Body of pancreas (tissue), 4 donors: ENCODE measurements around the gene AP2A2. TPM values are rescaled to one million over a fixed set of nuclear protein-coding genes. Genes with fewer than 3 reads are reported as not detected.

ENCODE experiments used
- ATAC-seq: fragments of 150-250 bp; one replicate; pipeline ENCODE4 v1.9.1; 2016
- DNase-seq, 4 donors: peaks; one replicate each; pipeline ENCODE4 v3.0.0-alpha.2; 2019
- H3K27ac ChIP-seq, 4 donors: fragments of 200-600 bp; sonication (generic); 1 replicate in 3 of 4; 2 replicates in 1 of 4; pipeline versions ENCODE4 v1.5.1 to v1.6.1; 2016 to 2019; ENCODE audit warnings: mild to moderate bottlenecking in 1 of 4, mixed read lengths in 1 of 4, moderate library complexity in 1 of 4
- H3K27me3 ChIP-seq, 2 donors: fragments of 200-600 bp; sonication (generic); one replicate each; pipeline ENCODE4 v1.6.0; 2016; ENCODE audit warnings: mild to moderate bottlenecking in 1 of 2
- H3K36me3 ChIP-seq, 2 donors: fragments of 200-600 bp; sonication (generic); replicated peaks in 1 of 2; 2 replicates each; pipeline ENCODE4 v1.5.1; 2016; ENCODE audit warnings: low read depth in 2 of 2; ENCODE audit not compliant: insufficient read depth in 1 of 2
- H3K4me1 ChIP-seq: fragments of 200-600 bp; sonication (generic); one replicate; pipeline ENCODE4 v1.6.0; 2016
- H3K4me3 ChIP-seq, 2 donors: fragments of 200-600 bp; sonication (generic); 1 replicate in 1 of 2; 2 replicates in 1 of 2; pipeline ENCODE4 v1.5.1; 2016 to 2019
- H3K9me3 ChIP-seq, 3 donors: fragments of 200-600 bp; sonication (generic); 1 replicate in 2 of 3; 2 replicates in 1 of 3; pipeline ENCODE4 v1.5.1; 2016
- POLR2A ChIP-seq, 3 donors: fragments of 450-650 bp; IDR thresholded peaks; one replicate each; pipeline ENCODE4 v1.6.1; 2016; ENCODE audit warnings: antibody characterized with exemption in 3 of 3, mild to moderate bottlenecking in 2 of 3
- WGBS, 2 donors: methylation state at CpG; one replicate each; pipeline ENCODE4 v1.1.5; 2017; 5-methylcytosine and 5-hydroxymethylcytosine counted together
- intact Hi-C: fragments of 100-400 bp; cut with DNase I; formaldehyde crosslinking; loops from one replicate; pipeline ENCODE4 v1.15.1; 2023
- total RNA-seq, 2 donors: library from RNA; depleted of rRNA; stranded (reverse); fragments of >200 nt; gene quantifications; one replicate each; pipeline ENCODE4 v1.1.0, GENCODE V29; 2016
- TF ChIP-seq, protein P1 (sequence below), 7 experiments: fragments of 450-650 bp in 4 of 7; fragments of 200-600 bp in 3 of 7; sonication (generic) in 3 of 7; IDR thresholded peaks; one replicate each; pipeline ENCODE4 v1.5.1; 2016 to 2019; ENCODE audit warnings: antibody characterized with exemption in 7 of 7

The AP2A2 gene
- total RNA-seq, 2 donors from 2014 or later, result 40.7 to 77.8 TPM

DNA sequence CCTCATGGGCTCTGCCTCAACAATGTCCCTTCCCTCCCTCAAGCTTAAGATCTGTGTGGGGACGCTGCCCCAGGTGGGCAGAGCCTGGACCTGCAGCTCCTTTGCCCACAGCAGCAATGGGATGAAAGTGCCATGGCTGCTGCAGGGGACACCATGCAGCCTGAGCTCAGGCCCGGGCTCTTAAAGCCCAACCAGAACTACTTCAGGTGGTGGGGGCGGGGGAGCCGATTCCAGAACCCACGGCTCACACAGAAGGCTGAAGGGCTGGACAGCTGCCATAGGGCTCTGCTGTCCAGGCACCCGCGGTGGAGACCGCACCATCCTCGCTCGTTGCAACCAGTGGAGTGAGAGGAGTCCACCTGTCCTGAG is 27.5 kb upstream of the AP2A2 start:
- Histone ChIP-seq H3K9me3 (no peaks in the 10 kb centered on the region), H3K4me1 (no peaks in the 10 kb centered on the region), H3K27me3 (no peaks in the 10 kb centered on the region), H3K27ac (no peak overlapping the region), H3K4me3 (no peak overlapping the region), H3K36me3 (peaks cover 13 to 37% of the 10 kb centered on the region in 2 donors)
- no peak for TF ChIP-seq POLR2A (IDR thresholded peaks at IDR 0.05)
- TF ChIP-seq, protein P1, sequence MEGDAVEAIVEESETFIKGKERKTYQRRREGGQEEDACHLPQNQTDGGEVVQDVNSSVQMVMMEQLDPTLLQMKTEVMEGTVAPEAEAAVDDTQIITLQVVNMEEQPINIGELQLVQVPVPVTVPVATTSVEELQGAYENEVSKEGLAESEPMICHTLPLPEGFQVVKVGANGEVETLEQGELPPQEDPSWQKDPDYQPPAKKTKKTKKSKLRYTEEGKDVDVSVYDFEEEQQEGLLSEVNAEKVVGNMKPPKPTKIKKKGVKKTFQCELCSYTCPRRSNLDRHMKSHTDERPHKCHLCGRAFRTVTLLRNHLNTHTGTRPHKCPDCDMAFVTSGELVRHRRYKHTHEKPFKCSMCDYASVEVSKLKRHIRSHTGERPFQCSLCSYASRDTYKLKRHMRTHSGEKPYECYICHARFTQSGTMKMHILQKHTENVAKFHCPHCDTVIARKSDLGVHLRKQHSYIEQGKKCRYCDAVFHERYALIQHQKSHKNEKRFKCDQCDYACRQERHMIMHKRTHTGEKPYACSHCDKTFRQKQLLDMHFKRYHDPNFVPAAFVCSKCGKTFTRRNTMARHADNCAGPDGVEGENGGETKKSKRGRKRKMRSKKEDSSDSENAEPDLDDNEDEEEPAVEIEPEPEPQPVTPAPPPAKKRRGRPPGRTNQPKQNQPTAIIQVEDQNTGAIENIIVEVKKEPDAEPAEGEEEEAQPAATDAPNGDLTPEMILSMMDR (IDR thresholded peaks at IDR 0.05), result peak in 2 of 7 experiments; percentile 8 to 21
- intact Hi-C loops, result no loop called here
- 64% methylated on average over 10 of the region's 10 CpGs; no CpG with 5 or more reads in 1 of the 2 donors for WGBS, 2 donors
- DNase-seq (no peak), ATAC-seq (peak; percentile 28)

DNA sequence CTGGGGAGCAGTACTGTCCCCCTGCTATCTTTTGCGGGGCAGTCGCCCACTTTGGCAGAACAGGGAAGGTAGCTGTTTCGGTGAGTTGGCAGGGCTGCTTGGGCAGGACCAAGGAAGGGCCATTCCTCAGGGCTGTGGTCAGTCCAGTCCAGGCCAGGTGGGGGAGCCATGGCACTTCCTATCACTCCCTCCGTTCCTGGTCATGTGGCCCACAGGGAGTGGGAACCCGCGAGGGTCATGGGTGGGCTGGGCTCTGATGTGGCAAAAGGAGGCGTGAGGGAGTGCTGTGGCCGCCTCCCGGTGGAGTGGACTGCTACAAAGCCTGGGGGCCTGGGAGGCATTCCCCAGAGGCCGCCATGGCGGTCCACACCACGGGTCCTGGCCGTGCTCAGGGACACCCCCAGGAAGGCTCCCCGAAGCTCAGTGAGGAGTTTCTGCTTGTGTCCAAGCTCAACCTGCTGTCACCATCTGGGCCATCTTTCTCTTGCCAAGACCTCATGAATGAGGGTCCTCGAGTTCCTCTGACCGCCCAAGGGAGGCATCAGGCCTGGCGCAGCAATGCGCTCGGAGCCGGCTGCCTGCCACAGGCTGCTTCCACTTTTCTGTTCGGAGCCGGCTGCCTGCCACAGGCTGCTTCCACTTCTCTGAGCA is 27.0 kb upstream of the AP2A2 start:
- Histone ChIP-seq H3K27me3 (no peaks in the 10 kb centered on the region), H3K4me1 (no peaks in the 10 kb centered on the region), H3K4me3 (no peak overlapping the region), H3K9me3 (no peaks in the 10 kb centered on the region), H3K27ac (no peak overlapping the region), H3K36me3 (peaks cover 17 to 39% of the 10 kb centered on the region in 2 donors)
- ATAC-seq (no peak), DNase-seq (peak in 1 of 4 donors; percentile 39)
- intact Hi-C loops, result no loop called here
- TF ChIP-seq, protein P1 (IDR thresholded peaks at IDR 0.05), result peak in 4 of 7 experiments; percentile 15 to 31 (median 18)
- no peak for TF ChIP-seq POLR2A (IDR thresholded peaks at IDR 0.05)
- 86 to 100% methylated on average over 2 to 16 of the region's 22 CpGs for WGBS, 2 donors

DNA sequence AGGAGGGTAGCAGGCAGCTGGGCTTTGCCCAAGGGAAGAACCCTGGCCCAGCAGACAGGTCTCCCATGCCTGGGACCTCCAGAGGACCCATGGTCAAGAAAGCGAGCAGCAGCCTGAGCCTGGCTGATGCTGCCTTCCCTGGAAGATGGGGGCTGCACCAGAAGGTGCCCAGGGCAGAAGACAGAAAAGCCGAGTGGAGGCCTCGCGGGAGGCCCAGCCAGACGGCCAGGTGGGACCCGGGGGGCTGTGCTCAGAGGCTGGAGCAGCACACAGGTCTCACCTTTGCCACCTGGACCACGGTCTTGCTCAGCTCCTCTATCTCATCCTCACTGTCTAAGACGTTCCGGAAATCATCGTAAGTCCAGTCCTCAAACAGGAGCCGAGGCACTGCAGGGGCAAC is 25.9 kb upstream of the AP2A2 start:
- intact Hi-C loops, result no loop called here
- H3K27ac ChIP-seq, result no peak overlapping the region
- DNase-seq (no peak), ATAC-seq (no peak)
- H3K9me3 ChIP-seq, result no peaks in the 10 kb centered on the region
- H3K4me3 ChIP-seq, result no peak overlapping the region
- H3K36me3 ChIP-seq, result peaks cover 17 to 44% of the 10 kb centered on the region in 2 donors
- H3K27me3 ChIP-seq, result no peaks in the 10 kb centered on the region
- WGBS, 2 donors, result 90 to 94% methylated on average over 7 to 10 of the region's 11 CpGs
- TF ChIP-seq, protein P1 (IDR thresholded peaks at IDR 0.05), result no peak
- no peak for TF ChIP-seq POLR2A (IDR thresholded peaks at IDR 0.05)
- no peaks in the 10 kb centered on the region for H3K4me1 ChIP-seq

DNA sequence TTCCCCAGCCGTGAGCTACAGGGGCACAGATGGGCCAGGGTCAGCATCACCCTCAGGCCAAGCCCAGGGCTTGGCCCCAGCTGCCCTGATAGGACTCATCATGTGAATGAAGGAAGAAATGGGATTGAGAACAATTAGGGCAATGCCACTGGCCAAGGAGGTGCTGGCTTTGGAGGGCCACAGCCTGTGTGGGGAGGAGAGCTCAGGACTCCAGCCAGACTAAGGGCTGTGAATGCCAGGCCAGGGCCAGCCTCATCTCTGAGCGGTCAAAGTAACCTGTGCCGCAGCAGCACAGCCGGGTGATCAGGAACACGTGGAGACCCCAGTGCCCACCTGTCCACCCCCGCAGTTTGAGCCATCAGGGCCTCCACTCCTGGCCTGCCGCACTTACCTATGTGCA is 25.1 kb upstream of the AP2A2 start:
- Histone ChIP-seq H3K4me1 (peaks cover 7% of the 10 kb centered on the region), H3K9me3 (no peaks in the 10 kb centered on the region), H3K27me3 (no peaks in the 10 kb centered on the region), H3K27ac (no peak overlapping the region), H3K4me3 (no peak overlapping the region), H3K36me3 (peaks cover 17 to 44% of the 10 kb centered on the region in 2 donors)
- no peak for DNase-seq
- 89 to 100% methylated on average over 1 to 7 of the region's 7 CpGs for WGBS, 2 donors
- no peak for TF ChIP-seq POLR2A (IDR thresholded peaks at IDR 0.05)
- TF ChIP-seq, protein P1 (IDR thresholded peaks at IDR 0.05), result no peak
- intact Hi-C loops, result no loop called here
- ATAC-seq, result no peak
